Measurements from ENCODE around the gene LIG1.

Gene LIG1

GRCh38 chr19:48190288-48190884 is 20.2 kb upstream of the LIG1 start (continued):
- TF ChIP-seq GFI1B (tag by site-specific recombination; IDR thresholded peaks at IDR 0.05) (peak; percentile 77; the same call in 1 of the 2 replicates), ZNF335 (tag by site-specific recombination; conservative IDR thresholded peaks at IDR 0.05) (0 out of 2 replicates have a peak, but pooled peaks have one; percentile 22), ZEB2 (tag by site-specific recombination; IDR thresholded peaks at IDR 0.05) (peak; percentile 68; the same call in 1 of the 2 replicates), ZFP69B (tag by site-specific recombination; IDR thresholded peaks at IDR 0.05) (peak; percentile 40; the same call in 1 of the 2 replicates), OVOL3 (tag by site-specific recombination; IDR thresholded peaks at IDR 0.05) (no peak), ZSCAN16 (tag by site-specific recombination; IDR thresholded peaks at IDR 0.05) (no peak), KLF8 (tag by site-specific recombination; IDR thresholded peaks at IDR 0.05) (0 out of 2 replicates have a peak, but pooled peaks have one; percentile 28)

GRCh38 chr19:48186541-48186991 is 16.4 kb upstream of the LIG1 start:
- H3K36me3 ChIP-seq (ENCODE audit: control insufficient read depth in 2 of 2, insufficient read depth in 1 of 2, low read length in 2 of 2) = peaks cover 35% of the 10 kb centered on the region in 2 experiments; a peak in 2 of 3 replicates
- TF ChIP-seq PRDM2 (tag by site-specific recombination; IDR thresholded peaks at IDR 0.05; ENCODE audit: borderline replicate concordance) (no peak), PRDM4 (tag by site-specific recombination; IDR thresholded peaks at IDR 0.05) (no peak), KLF9 (tag by site-specific recombination; IDR thresholded peaks at IDR 0.05; ENCODE audit: low read depth) (no peak), ZFP3 (tag by site-specific recombination; IDR thresholded peaks at IDR 0.05; ENCODE audit: low read depth) (no peak), ZNF362 (tag by site-specific recombination; IDR thresholded peaks at IDR 0.05) (no peak), KLF16 (tag by site-specific recombination; IDR thresholded peaks at IDR 0.05) (no peak), ZNF133 (tag by site-specific recombination; IDR thresholded peaks at IDR 0.05) (no peak), ZNF513 (tag by site-specific recombination; IDR thresholded peaks at IDR 0.05) (no peak), ZNF664 (tag by site-specific recombination; IDR thresholded peaks at IDR 0.05) (no peak), GLIS1 (tag by site-specific recombination; IDR thresholded peaks at IDR 0.05) (no peak)
- no peaks in the 10 kb centered on the region; the same call in 1 of the 2 replicates for H3K9me3 ChIP-seq (ENCODE audit: control insufficient read depth, insufficient read depth, low read depth, low read length)
- H3K4me3 ChIP-seq (ENCODE audit: low read depth, low read length) = no peak overlapping the region
- CTCF ChIA-PET = interaction anchor here (0.6 kb wide), 1 partner anchor 74 kb away, joined by 3 read pairs; no protein-coding TSS in a partner anchor
- H3K4me1 ChIP-seq (ENCODE audit: control insufficient read depth, insufficient read depth, low read length) = no peaks in the 10 kb centered on the region
- POLR2A ChIA-PET = interaction anchor here (0.6 to 1.4 kb wide), 3 partner anchors 17 to 144 kb away, joined by 4 to 7 read pairs (median 7); no protein-coding TSS in a partner anchor
- no peak overlapping the region for H3K27ac ChIP-seq (ENCODE audit: extremely low read depth, low read depth, low read length)
